ENCODE measurements around the gene PDE3B. TPM values are rescaled to one million over a fixed set of nuclear protein-coding genes. Genes with fewer than 3 reads are reported as not detected.
"Not testable (repeated sequence)": the region's sequence is repeated elsewhere in the genome, so short reads cannot be mapped to it uniquely, and the experiment has no call there.

Gene PDE3B
- polyA plus RNA-seq, 4 donors: 6.8 to 8.8 (median 7.3) TPM

GRCh38 chr11:14863775-14864174 lies 220.2 kb downstream of the PDE3B start:
- not testable (repeated sequence) for DNase-seq (ENCODE audit: low read depth in 4 of 4, low spot score in 2 of 4)

DNA sequence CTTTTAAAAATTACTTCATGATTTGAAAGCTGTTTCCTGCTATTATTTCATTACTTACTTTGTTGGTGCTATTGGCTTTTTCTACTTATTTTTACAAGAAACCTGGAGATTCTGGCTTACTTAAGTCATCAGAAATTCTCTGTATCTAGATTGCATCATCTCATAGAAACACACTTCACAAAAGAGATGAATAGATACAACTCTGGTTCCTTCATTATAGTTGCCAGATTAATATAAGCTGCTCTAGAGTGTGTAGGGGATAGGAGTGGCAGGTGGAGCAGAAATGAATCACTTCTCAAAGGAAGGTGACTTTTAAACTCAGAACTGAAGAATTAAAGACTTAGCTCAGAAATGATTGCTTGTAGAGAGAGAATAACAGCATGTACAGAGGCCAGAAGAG lies 228.4 kb downstream of the PDE3B start:
- no peak for DNase-seq (ENCODE audit: low read depth in 4 of 4, low spot score in 2 of 4)

- no peak for DNase-seq (ENCODE audit: low read depth in 4 of 4, low spot score in 2 of 4)
Observed at GRCh38 chr11:14873632-14874031, 230.0 kb downstream of the PDE3B start.

DNA sequence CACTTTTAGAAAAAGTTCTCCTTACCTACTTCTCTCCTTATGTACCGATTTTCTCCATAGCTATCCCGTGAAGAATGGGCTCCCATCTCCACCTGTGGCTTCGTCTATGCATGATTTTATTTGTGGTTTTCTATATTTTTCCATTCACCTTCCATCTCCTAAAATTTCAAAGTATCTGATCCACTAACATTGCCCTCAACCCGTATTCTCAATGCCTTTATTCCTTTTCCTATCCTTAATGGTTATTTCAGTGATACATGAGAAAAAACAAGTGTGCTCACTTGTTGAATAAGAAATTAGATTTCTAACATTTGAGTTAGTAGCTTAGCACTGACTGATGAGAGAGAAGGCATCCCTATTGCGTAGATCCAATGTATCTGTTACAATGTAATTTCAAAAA lies 231.6 kb downstream of the PDE3B start:
- DNase-seq (ENCODE audit: low read depth in 4 of 4, low spot score in 2 of 4): no peak

- no peak for DNase-seq (ENCODE audit: low read depth in 4 of 4, low spot score in 2 of 4)
Observed at GRCh38 chr11:14881576-14882193, 238.1 kb downstream of the PDE3B start.

GRCh38 chr11:14882196-14882595 lies 238.6 kb downstream of the PDE3B start:
- no peak for DNase-seq (ENCODE audit: low read depth in 4 of 4, low spot score in 2 of 4)

GRCh38 chr11:14883683-14884082 lies 240.1 kb downstream of the PDE3B start:
- not testable (repeated sequence) for DNase-seq (ENCODE audit: low read depth in 4 of 4, low spot score in 2 of 4)

- DNase-seq (ENCODE audit: low read depth in 4 of 4, low spot score in 2 of 4): no peak
Observed at GRCh38 chr11:14884667-14885273, 241.2 kb downstream of the PDE3B start.

DNA sequence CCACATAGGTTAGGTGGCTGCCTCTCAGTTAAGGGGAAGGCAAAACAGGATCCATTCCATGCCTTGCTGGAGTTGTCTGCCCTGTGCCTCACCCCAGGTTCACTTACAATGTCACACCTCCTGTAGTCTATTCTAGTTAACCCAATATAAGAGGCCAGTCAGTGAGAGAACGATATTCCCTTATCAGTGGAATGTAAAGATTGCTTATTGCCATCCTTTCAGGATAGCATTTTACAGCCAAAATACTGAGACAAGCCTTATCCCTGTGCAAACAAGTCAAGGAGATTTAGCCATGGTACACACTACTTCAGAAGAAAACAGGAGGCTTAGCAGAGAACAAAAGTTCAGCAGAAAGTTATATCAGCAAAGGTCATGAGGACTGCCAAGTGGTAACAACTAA lies 242.9 kb downstream of the PDE3B start:
- DNase-seq (ENCODE audit: low read depth in 4 of 4, low spot score in 2 of 4): no peak

GRCh38 chr11:14891143-14892035 lies 247.8 kb downstream of the PDE3B start:
- peak; percentile 74 to 83 (median 81) for DNase-seq (ENCODE audit: low read depth in 4 of 4, low spot score in 2 of 4)

- peak in 3 of 4 donors; percentile 86 to 92 (median 92) for DNase-seq (ENCODE audit: low read depth in 4 of 4, low spot score in 2 of 4)
Observed at GRCh38 chr11:14892036-14892556, 248.5 kb downstream of the PDE3B start, which contains the start of gene CYP2R1. TSS of gene CYP2R1 (minus strand) at chr11:14892231. CDS start at chr11:14892205, 26 bp downstream.

DNA sequence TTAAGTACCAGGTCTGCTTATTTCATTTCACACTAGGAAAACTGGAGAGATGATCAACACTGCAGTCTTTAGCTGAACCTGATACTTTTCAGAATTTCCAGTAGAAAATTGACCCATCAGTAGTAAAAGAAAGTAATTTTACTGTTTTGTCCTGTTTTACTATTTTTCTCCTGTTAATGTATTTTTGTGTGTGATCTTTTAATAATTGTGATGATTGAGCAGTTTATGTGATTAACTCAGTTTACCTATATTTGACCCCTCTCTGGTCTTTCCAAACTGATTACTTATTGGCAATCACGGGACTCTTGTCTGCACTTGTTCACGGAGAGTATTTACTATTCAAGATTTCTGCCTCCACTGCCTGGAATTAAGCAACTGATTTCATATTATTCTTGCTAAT lies 249.0 kb downstream of the PDE3B start:
- DNase-seq (ENCODE audit: low read depth in 4 of 4, low spot score in 2 of 4): no peak

- DNase-seq (ENCODE audit: low read depth in 4 of 4, low spot score in 2 of 4): no peak
Observed at GRCh38 chr11:14894657-14895598, 251.3 kb downstream of the PDE3B start.

- no peak for DNase-seq (ENCODE audit: low read depth in 4 of 4, low spot score in 2 of 4)
Observed at GRCh38 chr11:14898355-14898754, 254.8 kb downstream of the PDE3B start.

DNA sequence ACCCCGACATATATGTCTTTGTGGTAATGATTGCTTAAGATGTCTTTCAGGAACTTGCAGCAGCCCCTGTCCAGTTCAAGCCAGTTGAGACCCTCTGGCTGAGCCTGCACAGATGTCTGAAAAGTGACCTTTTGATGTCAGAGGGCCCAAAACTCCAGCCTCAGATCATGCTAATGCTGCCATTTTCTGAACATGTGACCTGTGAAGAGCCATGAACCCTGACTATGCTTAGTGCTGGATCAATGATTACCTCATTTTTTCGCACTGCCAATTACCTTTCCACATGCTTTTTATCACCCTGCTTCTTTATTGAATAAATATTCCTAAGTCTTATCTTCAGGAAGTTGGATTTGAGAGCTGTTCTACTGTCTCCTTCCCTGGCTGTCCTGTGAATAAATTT lies 255.3 kb downstream of the PDE3B start:
- no peak for DNase-seq (ENCODE audit: low read depth in 4 of 4, low spot score in 2 of 4)

DNA sequence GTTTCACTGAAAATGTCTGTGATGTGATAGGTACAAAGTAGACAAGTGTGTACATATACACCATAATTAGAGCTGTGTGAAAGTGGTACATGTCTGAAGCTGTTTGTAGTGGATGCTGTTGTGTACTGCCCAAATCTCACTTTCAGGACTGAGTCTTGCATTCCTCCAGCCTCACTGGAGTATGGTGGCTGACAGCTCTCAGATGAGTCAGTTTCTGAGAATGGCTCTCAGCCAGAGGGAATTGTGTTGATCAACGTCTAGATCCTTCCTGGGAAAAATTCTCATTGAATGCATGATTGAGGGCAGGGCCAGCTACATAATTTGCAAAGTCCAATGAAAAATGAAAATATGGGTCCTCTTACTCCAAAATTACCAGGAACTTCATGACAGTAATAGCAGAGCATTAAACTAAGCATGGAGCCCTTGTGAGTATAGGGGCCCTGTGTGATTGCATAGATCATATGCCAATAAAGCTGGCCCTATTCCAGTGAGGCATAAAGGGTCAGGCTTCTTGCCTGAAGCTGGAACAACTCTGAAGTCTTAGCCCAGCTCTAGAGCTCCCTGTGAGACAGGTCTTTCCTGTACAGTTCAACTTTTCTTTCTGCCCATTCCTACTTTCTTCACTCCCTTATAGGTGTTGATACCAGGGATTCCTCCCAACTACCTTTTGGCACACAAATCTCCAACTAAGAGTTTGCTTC lies 259.2 kb downstream of the PDE3B start:
- DNase-seq (ENCODE audit: low read depth in 4 of 4, low spot score in 2 of 4): no peak

- peak in 2 of 4 donors; percentile 45 to 46 for DNase-seq (ENCODE audit: low read depth in 4 of 4, low spot score in 2 of 4)
Observed at GRCh38 chr11:14904745-14905103, 261.1 kb downstream of the PDE3B start.

DNA sequence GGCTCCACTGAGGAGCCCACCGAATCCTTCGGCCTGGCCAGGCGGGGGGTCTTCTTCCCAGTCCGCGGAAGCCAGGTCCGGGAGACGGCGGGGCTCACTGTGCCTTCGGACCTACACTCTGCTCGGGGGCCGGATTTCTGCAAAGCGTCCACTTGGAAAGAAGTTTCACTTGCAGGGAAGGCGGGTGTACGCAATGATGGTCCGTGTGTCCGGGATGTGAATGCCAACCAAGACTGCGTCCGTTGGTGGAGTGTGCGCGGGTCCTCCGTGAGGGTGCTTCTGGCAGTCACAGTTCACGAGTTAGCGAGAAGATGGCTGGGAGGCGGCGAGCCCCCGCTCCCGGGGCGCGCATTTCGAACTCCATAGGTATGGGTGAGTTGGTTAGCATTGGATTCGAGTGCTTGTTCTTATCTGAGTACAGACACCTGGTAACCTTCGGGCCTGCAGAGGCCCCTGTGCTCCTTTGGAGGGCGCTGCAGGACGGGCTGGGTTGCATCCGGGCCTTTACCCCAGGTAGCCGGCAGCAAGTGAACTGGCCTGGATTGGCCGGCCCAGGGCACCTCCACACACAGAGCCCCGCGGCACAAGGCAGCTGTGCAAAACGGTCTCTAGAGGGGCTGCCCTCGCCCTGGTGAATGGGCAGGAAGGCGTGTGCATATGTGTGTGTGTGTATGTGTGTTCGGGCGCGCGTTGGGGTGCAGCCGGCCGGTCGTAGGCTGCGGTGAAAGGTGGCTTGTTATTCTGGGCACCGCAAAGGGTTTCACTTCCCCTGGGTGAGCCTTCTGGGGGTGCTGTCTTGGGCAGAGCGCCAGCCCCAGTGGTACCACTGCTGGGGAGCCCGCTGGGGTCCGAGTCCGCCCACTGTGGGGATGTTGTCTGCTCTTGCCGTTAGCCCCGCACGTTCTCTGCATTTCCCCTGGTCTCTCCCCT lies 261.8 kb downstream of the PDE3B start:
- peak in 2 of 4 donors; percentile 28 to 43 for DNase-seq (ENCODE audit: low read depth in 4 of 4, low spot score in 2 of 4)

Measured in left renal cortex interstitium (tissue), 4 donors.